ENCODE results near the gene NFIB.

GRCh38 chr9:14272927-14273528 is 40.9 kb downstream of the NFIB start:
- TF ChIP-seq, protein P1, sequence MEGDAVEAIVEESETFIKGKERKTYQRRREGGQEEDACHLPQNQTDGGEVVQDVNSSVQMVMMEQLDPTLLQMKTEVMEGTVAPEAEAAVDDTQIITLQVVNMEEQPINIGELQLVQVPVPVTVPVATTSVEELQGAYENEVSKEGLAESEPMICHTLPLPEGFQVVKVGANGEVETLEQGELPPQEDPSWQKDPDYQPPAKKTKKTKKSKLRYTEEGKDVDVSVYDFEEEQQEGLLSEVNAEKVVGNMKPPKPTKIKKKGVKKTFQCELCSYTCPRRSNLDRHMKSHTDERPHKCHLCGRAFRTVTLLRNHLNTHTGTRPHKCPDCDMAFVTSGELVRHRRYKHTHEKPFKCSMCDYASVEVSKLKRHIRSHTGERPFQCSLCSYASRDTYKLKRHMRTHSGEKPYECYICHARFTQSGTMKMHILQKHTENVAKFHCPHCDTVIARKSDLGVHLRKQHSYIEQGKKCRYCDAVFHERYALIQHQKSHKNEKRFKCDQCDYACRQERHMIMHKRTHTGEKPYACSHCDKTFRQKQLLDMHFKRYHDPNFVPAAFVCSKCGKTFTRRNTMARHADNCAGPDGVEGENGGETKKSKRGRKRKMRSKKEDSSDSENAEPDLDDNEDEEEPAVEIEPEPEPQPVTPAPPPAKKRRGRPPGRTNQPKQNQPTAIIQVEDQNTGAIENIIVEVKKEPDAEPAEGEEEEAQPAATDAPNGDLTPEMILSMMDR (IDR thresholded peaks at IDR 0.05): no peak
- TF ChIP-seq EP300 (IDR thresholded peaks at IDR 0.05) (no peak), POLR2A (IDR thresholded peaks at IDR 0.05) (no peak), POLR2AphosphoS5 (IDR thresholded peaks at IDR 0.05) (no peak)

All from stomach (tissue), 4 donors.